Thoracic aorta (tissue), 2 donors: ENCODE results near the gene NR1H4. TPM values are rescaled to one million over a fixed set of nuclear protein-coding genes. Genes with fewer than 3 reads are reported as not detected.

Experiments used
- ATAC-seq: fragments of 150-250 bp; one replicate; pipeline ENCODE4 v1.8.0; 2017; ENCODE audit warnings: low read depth; ENCODE audit not compliant: insufficient number of reproducible peaks, low FRiP score
- DNase-seq: peaks from one replicate; pipeline ENCODE4 v3.0.0-alpha.2; 2020; ENCODE audit warnings: low spot score
- H3K27ac ChIP-seq, 2 donors: fragments of 200-600 bp; sonication (generic); 1 replicate in 1 of 2; 2 replicates in 1 of 2; pipeline ENCODE4 v1.5.1; 2016; ENCODE audit warnings: mild to moderate bottlenecking in 2 of 2, moderate library complexity in 2 of 2
- H3K27me3 ChIP-seq: fragments of 200-600 bp; sonication (generic); replicated peaks from 2 replicates; pipeline ENCODE4 v1.6.0; 2016; ENCODE audit warnings: mild to moderate bottlenecking; ENCODE audit not compliant: insufficient read depth
- H3K36me3 ChIP-seq: fragments of 200-600 bp; sonication (generic); one replicate; pipeline ENCODE4 v1.5.1; 2016
- H3K4me1 ChIP-seq, 2 donors: fragments of 200-600 bp; sonication (generic); 1 replicate in 1 of 2; 2 replicates in 1 of 2; pipeline versions ENCODE4 v1.5.1 to v1.6.0; 2016; ENCODE audit warnings: low read depth in 2 of 2, mild to moderate bottlenecking in 1 of 2; ENCODE audit not compliant: control insufficient read depth in 1 of 2
- H3K4me3 ChIP-seq: fragments of 200-600 bp; sonication (generic); 2 replicates; pipeline ENCODE4 v1.5.1; 2016; ENCODE audit warnings: mild to moderate bottlenecking
- H3K9me3 ChIP-seq: fragments of 200-600 bp; sonication (generic); 2 replicates; pipeline ENCODE4 v1.5.1; 2016
- CTCF ChIP-seq: fragments of 200-600 bp; sonication (generic); IDR thresholded peaks from one replicate; pipeline ENCODE4 v1.5.1; 2019; ENCODE audit warnings: antibody characterized with exemption
- total RNA-seq, 2 donors: library from RNA; depleted of rRNA; stranded (reverse); fragments of >200 nt; gene quantifications; one replicate each; pipeline versions ENCODE4 v1.1.0 to v1.2.3, GENCODE V29; 2016

Gene NR1H4
- total RNA-seq, 2 donors from 2014 or later: 1.9 TPM; not detected in 1

GRCh38 chr12:100573292-100574186 is 99.9 kb downstream of the NR1H4 start, which contains the start of gene GAS2L3:
Gene GAS2L3 (plus strand): TSS chr12:100573684. CDS start chr12:100594905, 21,221 bp downstream.
- no peaks in the 10 kb centered on the region for H3K36me3 ChIP-seq
- H3K4me3 ChIP-seq: peak within 1 kb of the TSS; percentile 83
- ATAC-seq: peak; percentile 73
- no peaks in the 10 kb centered on the region for H3K27me3 ChIP-seq
- no peak for TF ChIP-seq CTCF
- H3K9me3 ChIP-seq: no peaks in the 10 kb centered on the region
- H3K27ac ChIP-seq: peak within 1 kb of the TSS in 1 of 2 donors; percentile 65
- peak; percentile 54 for DNase-seq
- peaks cover 6 to 19% of the 10 kb centered on the region in 2 donors for H3K4me1 ChIP-seq

DNA sequence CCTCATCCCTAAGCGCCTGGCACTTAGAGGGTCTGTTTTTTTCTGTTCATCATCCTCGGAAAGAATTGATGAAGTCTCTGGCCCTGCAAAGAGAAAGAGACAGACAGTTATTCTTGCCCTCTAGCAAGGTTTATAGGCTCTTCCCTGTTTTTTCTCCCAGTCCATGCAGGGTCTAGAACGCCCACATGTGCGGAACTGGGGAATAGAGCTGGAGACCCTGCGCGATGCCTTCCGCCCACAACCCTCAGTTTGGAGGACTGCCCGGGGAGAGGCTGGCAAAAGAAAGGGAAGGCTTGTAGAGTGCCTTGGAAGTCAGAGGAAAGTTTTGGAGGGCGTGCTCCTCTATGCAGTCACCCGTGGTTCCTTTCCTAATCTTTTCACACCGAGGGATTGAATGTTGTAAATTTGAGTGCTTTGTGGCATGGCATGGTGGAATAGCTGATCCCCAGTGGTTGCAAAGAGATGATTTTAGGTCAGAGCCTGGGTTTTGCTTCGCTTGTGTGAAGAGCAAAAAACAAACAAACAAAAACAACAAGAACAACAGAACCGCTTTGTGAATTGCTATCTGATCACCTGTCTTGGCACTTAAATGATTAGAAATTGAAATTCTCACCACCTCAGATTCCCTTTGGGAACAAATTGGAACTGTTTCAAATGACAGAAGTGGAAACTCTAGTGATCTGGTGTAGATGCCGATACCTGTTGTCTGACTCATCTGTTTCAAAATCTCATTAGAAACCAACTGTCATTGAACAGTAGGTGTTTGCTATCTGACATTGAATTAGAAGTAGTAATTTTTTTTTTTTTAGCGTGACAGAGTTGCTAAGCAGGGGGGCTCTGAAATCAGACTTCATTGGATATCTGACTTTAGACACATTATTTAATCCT is 100.8 kb downstream of the NR1H4 start:
- Histone ChIP-seq H3K4me3 (peak overlapping the region; percentile 83), H3K4me1 (peaks cover 6 to 19% of the 10 kb centered on the region in 2 donors), H3K27me3 (no peaks in the 10 kb centered on the region), H3K27ac (peak overlapping the region in 1 of 2 donors; percentile 65), H3K9me3 (no peaks in the 10 kb centered on the region), H3K36me3 (no peaks in the 10 kb centered on the region)
- TF ChIP-seq CTCF: no peak
- no peak for ATAC-seq
- no peak for DNase-seq

- no peak for ATAC-seq
- no peak for TF ChIP-seq CTCF
- H3K4me3 ChIP-seq: no peak overlapping the region
These were observed 102.8 kb downstream of the NR1H4 start for GRCh38 chr12:100576331-100577036.

DNA sequence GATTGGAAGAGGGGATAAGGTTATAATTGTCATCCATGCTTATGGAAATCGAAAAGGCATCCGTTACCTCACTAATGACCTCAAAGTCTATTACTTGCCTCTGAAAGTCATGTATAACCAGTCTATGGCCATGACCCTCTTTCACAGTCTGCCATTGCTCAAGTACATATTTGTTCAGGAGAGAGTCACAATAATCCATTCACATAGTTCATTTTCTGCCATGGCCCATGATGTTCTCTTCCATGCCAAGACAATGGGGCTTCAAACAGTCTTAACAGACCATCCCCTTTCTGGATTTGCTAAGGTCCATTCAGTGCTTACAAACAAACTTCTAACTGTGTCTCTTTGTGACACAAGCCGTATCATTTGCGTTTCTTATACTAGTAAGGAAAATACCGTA is 105.3 kb downstream of the NR1H4 start:
- Histone ChIP-seq H3K36me3 (no peaks in the 10 kb centered on the region), H3K27ac (no peak overlapping the region), H3K4me1 (peaks cover 6 to 12% of the 10 kb centered on the region in 2 donors), H3K9me3 (no peaks in the 10 kb centered on the region), H3K27me3 (no peaks in the 10 kb centered on the region), H3K4me3 (no peak overlapping the region)
- no peak for ATAC-seq
- DNase-seq: no peak
- no peak for TF ChIP-seq CTCF

More at GRCh38 chr12:100576331-100577036, 102.8 kb downstream of the NR1H4 start:
- H3K4me1 ChIP-seq: peaks cover 6 to 19% of the 10 kb centered on the region in 2 donors
- H3K9me3 ChIP-seq: no peaks in the 10 kb centered on the region
- DNase-seq: no peak
- no peaks in the 10 kb centered on the region for H3K36me3 ChIP-seq
- H3K27me3 ChIP-seq: no peaks in the 10 kb centered on the region
- H3K27ac ChIP-seq: no peak overlapping the region
